Tibial artery (tissue), 4 donors: ENCODE measurements around the gene FAM199X.
"Not testable (repeated sequence)": the region's sequence is repeated elsewhere in the genome, so short reads cannot be mapped to it uniquely, and the experiment has no call there.

Experiments
- DNase-seq, 2 donors: peaks; one replicate each; pipeline ENCODE4 v3.0.0-alpha.2; 2019
- H3K27ac ChIP-seq, 2 donors: fragments of 200-600 bp; sonication (generic) in 1 of 2; 1 replicate in 1 of 2; 2 replicates in 1 of 2; pipeline ENCODE4 v1.5.1; 2018 to 2019; ENCODE audit warnings: mild to moderate bottlenecking in 1 of 2
- H3K27me3 ChIP-seq, 2 donors: fragments of 200-600 bp; sonication (generic) in 1 of 2; one replicate each; pipeline versions ENCODE4 v1.5.1 to v1.6.0; 2016 to 2019
- H3K36me3 ChIP-seq, 3 donors: fragments of 200-600 bp; sonication (generic) in 2 of 3; one replicate each; pipeline ENCODE4 v1.5.1; 2016 to 2019; ENCODE audit warnings: mild to moderate bottlenecking in 2 of 3
- H3K4me1 ChIP-seq, 4 donors: fragments of 200-600 bp; sonication (generic) in 2 of 4; 1 replicate in 3 of 4; 2 replicates in 1 of 4; pipeline ENCODE4 v1.5.1; 2016 to 2019
- H3K4me3 ChIP-seq, 2 donors: fragments of 200-600 bp; sonication (generic) in 1 of 2; 1 replicate in 1 of 2; 2 replicates in 1 of 2; pipeline ENCODE4 v1.5.1; 2018 to 2019; ENCODE audit warnings: mild to moderate bottlenecking in 2 of 2
- H3K9me3 ChIP-seq, 3 donors: fragments of 200-600 bp; sonication (generic) in 1 of 3; one replicate each; pipeline ENCODE4 v1.5.1; 2016 to 2019
- CTCF ChIP-seq, 2 experiments: fragments of 200-600 bp in 1 of 2; fragments of 450-650 bp in 1 of 2; IDR thresholded peaks; one replicate each; pipeline ENCODE4 v1.5.1; 2017 to 2019; ENCODE audit warnings: antibody characterized with exemption in 2 of 2, mild to moderate bottlenecking in 1 of 2, moderate library complexity in 1 of 2
- intact Hi-C: fragments of 100-400 bp; cut with DNase I; formaldehyde crosslinking; loops from one replicate; pipeline ENCODE4 v1.15.0; 2023; ENCODE audit warnings: low total_unique reads

FAM199X gene

DNA sequence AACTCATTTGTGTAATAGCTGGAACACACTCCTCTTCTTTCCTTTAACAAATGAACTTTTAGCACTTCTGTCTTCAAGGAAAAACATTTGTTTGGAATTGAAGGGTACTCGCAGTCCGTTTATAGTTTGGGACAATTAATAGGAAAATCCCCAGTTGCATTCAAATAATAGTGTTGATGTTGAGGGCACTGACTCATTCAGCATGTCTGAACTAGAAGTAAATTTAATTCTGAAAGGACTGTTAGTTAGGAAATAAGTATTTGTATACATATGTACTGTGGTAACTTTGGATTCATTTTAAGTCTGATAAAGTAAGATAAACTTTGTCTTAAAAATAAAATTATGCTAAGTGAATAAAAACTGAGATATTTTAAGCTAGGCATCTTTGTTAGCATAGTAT, 27.2 kb downstream of the FAM199X start:
- intact Hi-C loops = no loop called here
- H3K4me1 ChIP-seq = no peaks in the 10 kb centered on the region

GRCh38 chrX:104195013-104195412, 28.8 kb downstream of the FAM199X start:
- no peak for TF ChIP-seq CTCF (IDR thresholded peaks at IDR 0.05)
- Histone ChIP-seq H3K4me3 (no peak overlapping the region), H3K27ac (no peak overlapping the region), H3K27me3 (no peaks in the 10 kb centered on the region), H3K9me3 (no peaks in the 10 kb centered on the region), H3K36me3 (peaks cover 0 to 27% (median 10%) of the 10 kb centered on the region in 3 donors), H3K4me1 (no peaks in the 10 kb centered on the region)
- intact Hi-C loops = no loop called here
- DNase-seq = no peak

More for the DNA sequence above, 27.2 kb downstream of the FAM199X start:
- DNase-seq = no peak
- H3K27me3 ChIP-seq = no peaks in the 10 kb centered on the region
- H3K36me3 ChIP-seq = peaks cover 8 to 42% (median 16%) of the 10 kb centered on the region in 3 donors
- no peaks in the 10 kb centered on the region for H3K9me3 ChIP-seq
- H3K27ac ChIP-seq = no peak overlapping the region
- H3K4me3 ChIP-seq = no peak overlapping the region
- no peak for TF ChIP-seq CTCF (IDR thresholded peaks at IDR 0.05)

- Histone ChIP-seq H3K4me1 (no peaks in the 10 kb centered on the region), H3K4me3 (no peak overlapping the region), H3K27me3 (no peaks in the 10 kb centered on the region), H3K9me3 (no peaks in the 10 kb centered on the region), H3K36me3 (peaks cover 5 to 21% (median 7%) of the 10 kb centered on the region in 3 donors), H3K27ac (no peak overlapping the region)
- peak; percentile 32 to 55 for TF ChIP-seq CTCF (IDR thresholded peaks at IDR 0.05)
- intact Hi-C loops = no loop called here
- DNase-seq = no peak
These were observed 29.3 kb downstream of the FAM199X start for GRCh38 chrX:104195489-104196084.

DNA sequence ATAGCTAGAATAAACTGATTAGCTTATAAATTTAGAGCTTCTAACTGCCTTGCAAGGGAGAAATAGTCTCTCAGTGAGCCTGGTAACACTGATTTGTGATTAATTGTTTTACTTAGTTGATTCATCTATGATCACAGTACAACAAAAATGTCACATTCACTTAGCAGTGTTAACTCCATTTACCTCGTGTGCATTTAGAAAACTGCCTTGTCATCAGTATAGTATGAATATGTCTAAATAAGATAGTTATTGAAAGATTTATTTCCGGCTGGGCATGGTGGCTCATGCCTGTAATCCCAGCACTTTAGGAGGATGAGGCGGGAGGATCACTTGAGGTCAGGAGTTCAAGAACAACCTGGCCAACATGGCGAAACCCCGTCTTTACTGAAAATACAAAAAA, 39.3 kb downstream of the FAM199X start:
- H3K27me3 ChIP-seq = no peaks in the 10 kb centered on the region
- intact Hi-C loops = no loop called here
- H3K27ac ChIP-seq = no peak overlapping the region
- H3K36me3 ChIP-seq = peaks cover 0 to 8% (median 0%) of the 10 kb centered on the region in 3 donors
- H3K4me3 ChIP-seq = no peak overlapping the region
- H3K4me1 ChIP-seq = no peaks in the 10 kb centered on the region
- TF ChIP-seq CTCF (IDR thresholded peaks at IDR 0.05) = no peak
- no peak for DNase-seq
- H3K9me3 ChIP-seq = no peaks in the 10 kb centered on the region

DNA sequence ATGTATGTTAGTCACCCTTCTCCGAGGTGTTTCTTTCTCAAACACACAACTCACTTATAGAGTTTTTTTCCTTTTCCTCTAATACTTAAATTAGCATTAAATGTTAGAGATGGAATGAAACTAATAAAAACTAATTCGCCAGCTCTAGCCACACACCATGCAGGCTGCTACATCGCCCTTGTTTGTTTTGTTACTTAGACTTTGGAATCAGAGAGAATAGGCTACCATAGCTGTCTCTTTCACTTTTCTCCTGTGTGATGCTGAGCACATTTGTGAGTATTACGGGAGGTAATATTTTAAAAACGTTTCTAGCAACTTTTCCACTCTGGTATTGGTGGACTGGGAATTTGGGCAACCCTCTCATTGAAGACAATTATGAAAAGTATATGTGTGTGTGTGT, 44.9 kb downstream of the FAM199X start:
- Histone ChIP-seq H3K9me3 (no peaks in the 10 kb centered on the region), H3K4me3 (no peak overlapping the region), H3K27me3 (no peaks in the 10 kb centered on the region), H3K36me3 (no peaks in the 10 kb centered on the region), H3K4me1 (no peaks in the 10 kb centered on the region), H3K27ac (no peak overlapping the region)
- DNase-seq = no peak
- intact Hi-C loops = no loop called here
- TF ChIP-seq CTCF (IDR thresholded peaks at IDR 0.05) = no peak

- DNase-seq, intact Hi-C loops, H3K36me3 ChIP-seq, H3K4me3 ChIP-seq, H3K27me3 ChIP-seq, H3K9me3 ChIP-seq, H3K27ac ChIP-seq, H3K4me1 ChIP-seq: not testable (repeated sequence)
These were observed 63.8 kb downstream of the FAM199X start for GRCh38 chrX:104230060-104230459.
